GM12878 (cell line): ENCODE measurements around the gene WBP1L.
"Not testable (repeated sequence)": the region's sequence is repeated elsewhere in the genome, so short reads cannot be mapped to it uniquely, and the experiment has no call there.

Source experiments
- CEBPB ChIP-seq, 2 experiments: fragments of 150-350 bp in 1 of 2; IDR thresholded peaks; 2 replicates each; pipeline ENCODE4 v1.6.1; 2012 to 2014; ENCODE audit warnings: low read depth in 2 of 2, low read length in 2 of 2, borderline replicate concordance in 1 of 2, inconsistent platforms in 1 of 2
- EP300 ChIP-seq, 2 experiments: fragments of 150-350 bp in 1 of 2; IDR thresholded peaks; 2 replicates each; pipeline ENCODE4 v1.6.1; 2011 to 2012; ENCODE audit warnings: low read depth in 2 of 2, low read length in 2 of 2, borderline replicate concordance in 1 of 2, improper control_type of control experiment in 1 of 2, inconsistent platforms in 1 of 2; ENCODE audit not compliant: control insufficient read depth in 1 of 2
- EZH2 ChIP-seq: IDR thresholded peaks from 2 replicates; pipeline ENCODE4 v1.6.1; 2012; ENCODE audit warnings: low read depth, mild to moderate bottlenecking, control low read depth, inconsistent platforms, low read length, borderline replicate concordance; ENCODE audit not compliant: control insufficient read depth
- POLR2A ChIP-seq: IDR thresholded peaks from 2 replicates; pipeline ENCODE4 v1.6.1; 2011; ENCODE audit warnings: low read depth, mild to moderate bottlenecking, low read length
- POLR2AphosphoS5 ChIP-seq: IDR thresholded peaks from 2 replicates; pipeline ENCODE4 v1.6.1; 2011; ENCODE audit warnings: mild to moderate bottlenecking, low read length, inconsistent platforms
- RAD51 ChIP-seq: fragments of 450-650 bp; IDR thresholded peaks from 2 replicates; pipeline ENCODE4 v1.6.1; 2016; ENCODE audit warnings: moderate library complexity, mild to moderate bottlenecking, inconsistent platforms
- SMAD1 ChIP-seq: fragments of 450-650 bp; IDR thresholded peaks from 2 replicates; pipeline ENCODE4 v1.6.1; 2018; ENCODE audit warnings: mild to moderate bottlenecking, low read depth; ENCODE audit not compliant: partially characterized antibody
- SP1 ChIP-seq: IDR thresholded peaks from one replicate; pipeline ENCODE4 v1.6.1; 2011; ENCODE audit warnings: low read depth, low read length
- SPI1 ChIP-seq: IDR thresholded peaks from 2 replicates; pipeline ENCODE4 v1.6.1; 2011; ENCODE audit warnings: low read depth, mild to moderate bottlenecking, low read length, moderate library complexity, borderline replicate concordance; ENCODE audit not compliant: insufficient read depth
- YY1 ChIP-seq: IDR thresholded peaks from 2 replicates; pipeline ENCODE4 v1.6.1; 2011; ENCODE audit warnings: low read depth, mild to moderate bottlenecking, low read length
- TF ChIP-seq, protein P1 (sequence below): fragments of 450-650 bp; IDR thresholded peaks from 2 replicates; pipeline ENCODE4 v1.6.1; 2017; ENCODE audit warnings: antibody characterized with exemption, mild to moderate bottlenecking, moderate library complexity
- TF ChIP-seq, protein P2 (sequence below), 3 experiments: IDR thresholded peaks in 2 of 3; conservative IDR thresholded peaks in 1 of 3; 2 replicates each; pipeline ENCODE4 v1.5.1; 2011; ENCODE audit warnings: low read depth in 3 of 3, low read length in 3 of 3, mild to moderate bottlenecking in 3 of 3, control low read depth in 2 of 3, moderate library complexity in 2 of 3, inconsistent platforms in 1 of 3, mixed read lengths in 1 of 3; ENCODE audit not compliant: control insufficient read depth in 2 of 3, insufficient read depth in 1 of 3; ENCODE audit errors: extremely low read depth in 1 of 3

DNA sequence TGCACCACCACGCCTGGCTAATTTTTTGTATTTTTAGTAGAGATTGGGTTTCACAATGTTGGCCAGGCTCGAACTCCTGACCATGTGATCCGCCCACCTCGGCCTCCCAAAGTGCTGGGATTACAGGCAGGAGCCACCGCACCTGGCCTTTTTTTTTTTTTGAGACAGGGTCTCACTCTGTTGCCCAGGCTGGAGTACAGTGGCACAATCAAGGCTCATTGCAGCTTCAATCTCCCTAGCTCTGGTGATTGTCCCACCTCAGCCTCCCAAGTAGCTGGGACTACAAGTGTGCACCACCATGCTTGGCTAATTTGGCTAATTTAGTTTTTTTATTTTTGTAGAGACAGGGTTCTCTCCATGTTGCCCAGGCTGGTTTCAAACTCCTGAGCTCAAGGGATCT, 1.4 kb upstream of the WBP1L start:
- not testable (repeated sequence) for TF ChIP-seq POLR2AphosphoS5; SMAD1; EZH2; RAD51; YY1; SPI1; CEBPB (IDR thresholded peaks at IDR 0.05; ENCODE audit: borderline replicate concordance in 1 of 2, low read depth in 2 of 2, low read length in 2 of 2); POLR2A; EP300 (IDR thresholded peaks at IDR 0.05; ENCODE audit: borderline replicate concordance in 1 of 2, control insufficient read depth in 1 of 2, low read depth in 2 of 2, low read length in 2 of 2); SP1
- TF ChIP-seq, protein P1, sequence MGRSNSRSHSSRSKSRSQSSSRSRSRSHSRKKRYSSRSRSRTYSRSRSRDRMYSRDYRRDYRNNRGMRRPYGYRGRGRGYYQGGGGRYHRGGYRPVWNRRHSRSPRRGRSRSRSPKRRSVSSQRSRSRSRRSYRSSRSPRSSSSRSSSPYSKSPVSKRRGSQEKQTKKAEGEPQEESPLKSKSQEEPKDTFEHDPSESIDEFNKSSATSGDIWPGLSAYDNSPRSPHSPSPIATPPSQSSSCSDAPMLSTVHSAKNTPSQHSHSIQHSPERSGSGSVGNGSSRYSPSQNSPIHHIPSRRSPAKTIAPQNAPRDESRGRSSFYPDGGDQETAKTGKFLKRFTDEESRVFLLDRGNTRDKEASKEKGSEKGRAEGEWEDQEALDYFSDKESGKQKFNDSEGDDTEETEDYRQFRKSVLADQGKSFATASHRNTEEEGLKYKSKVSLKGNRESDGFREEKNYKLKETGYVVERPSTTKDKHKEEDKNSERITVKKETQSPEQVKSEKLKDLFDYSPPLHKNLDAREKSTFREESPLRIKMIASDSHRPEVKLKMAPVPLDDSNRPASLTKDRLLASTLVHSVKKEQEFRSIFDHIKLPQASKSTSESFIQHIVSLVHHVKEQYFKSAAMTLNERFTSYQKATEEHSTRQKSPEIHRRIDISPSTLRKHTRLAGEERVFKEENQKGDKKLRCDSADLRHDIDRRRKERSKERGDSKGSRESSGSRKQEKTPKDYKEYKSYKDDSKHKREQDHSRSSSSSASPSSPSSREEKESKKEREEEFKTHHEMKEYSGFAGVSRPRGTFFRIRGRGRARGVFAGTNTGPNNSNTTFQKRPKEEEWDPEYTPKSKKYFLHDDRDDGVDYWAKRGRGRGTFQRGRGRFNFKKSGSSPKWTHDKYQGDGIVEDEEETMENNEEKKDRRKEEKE: not testable (repeated sequence)
- TF ChIP-seq, protein P2, sequence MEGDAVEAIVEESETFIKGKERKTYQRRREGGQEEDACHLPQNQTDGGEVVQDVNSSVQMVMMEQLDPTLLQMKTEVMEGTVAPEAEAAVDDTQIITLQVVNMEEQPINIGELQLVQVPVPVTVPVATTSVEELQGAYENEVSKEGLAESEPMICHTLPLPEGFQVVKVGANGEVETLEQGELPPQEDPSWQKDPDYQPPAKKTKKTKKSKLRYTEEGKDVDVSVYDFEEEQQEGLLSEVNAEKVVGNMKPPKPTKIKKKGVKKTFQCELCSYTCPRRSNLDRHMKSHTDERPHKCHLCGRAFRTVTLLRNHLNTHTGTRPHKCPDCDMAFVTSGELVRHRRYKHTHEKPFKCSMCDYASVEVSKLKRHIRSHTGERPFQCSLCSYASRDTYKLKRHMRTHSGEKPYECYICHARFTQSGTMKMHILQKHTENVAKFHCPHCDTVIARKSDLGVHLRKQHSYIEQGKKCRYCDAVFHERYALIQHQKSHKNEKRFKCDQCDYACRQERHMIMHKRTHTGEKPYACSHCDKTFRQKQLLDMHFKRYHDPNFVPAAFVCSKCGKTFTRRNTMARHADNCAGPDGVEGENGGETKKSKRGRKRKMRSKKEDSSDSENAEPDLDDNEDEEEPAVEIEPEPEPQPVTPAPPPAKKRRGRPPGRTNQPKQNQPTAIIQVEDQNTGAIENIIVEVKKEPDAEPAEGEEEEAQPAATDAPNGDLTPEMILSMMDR (IDR thresholded peaks at IDR 0.05 in 2 of 3, conservative IDR thresholded peaks at IDR 0.05 in 1 of 3; ENCODE audit: control insufficient read depth in 2 of 3, extremely low read depth in 1 of 3, insufficient read depth in 1 of 3, low read depth in 3 of 3, low read length in 3 of 3): not testable (repeated sequence)
